IMR-90 (cell line): ENCODE data around the gene ZNF442.
"Not testable (repeated sequence)": the region's sequence is repeated elsewhere in the genome, so short reads cannot be mapped to it uniquely, and the experiment has no call there.

Experiments used
- CTCF ChIP-seq: conservative IDR thresholded peaks from 2 replicates; pipeline ENCODE4 v1.5.1; 2012; ENCODE audit warnings: mild to moderate bottlenecking, low read depth, low read length, improper control_type of control experiment
- POLR2A ChIP-seq: IDR thresholded peaks from 2 replicates; pipeline ENCODE4 v1.6.1; 2012; ENCODE audit warnings: mild to moderate bottlenecking, low read depth, low read length

- not testable (repeated sequence) for TF ChIP-seq POLR2A, CTCF
These were observed 3.2 kb downstream of the ZNF442 start for GRCh38 chr19:12362236-12362635.
